GM19099 (cell line): ENCODE measurements around the gene TRIP11.

ENCODE experiments used
- POLR2A ChIP-seq: IDR thresholded peaks from 3 replicates; pipeline ENCODE4 v1.6.1; 2011; ENCODE audit warnings: low read depth; ENCODE audit not compliant: insufficient read length; ENCODE audit errors: extremely low read depth

The TRIP11 gene

GRCh38 chr14:92021523-92021922 is 18.3 kb downstream of the TRIP11 start:
- TF ChIP-seq POLR2A: no peak

- no peak for TF ChIP-seq POLR2A
Observed at GRCh38 chr14:92014040-92014439, 25.8 kb downstream of the TRIP11 start.

- TF ChIP-seq POLR2A: no peak
Observed at GRCh38 chr14:92012121-92012748, 27.6 kb downstream of the TRIP11 start.

GRCh38 chr14:92010644-92011043 is 29.2 kb downstream of the TRIP11 start:
- TF ChIP-seq POLR2A: no peak

- TF ChIP-seq POLR2A: no peak
Observed at GRCh38 chr14:92009604-92010003, 30.3 kb downstream of the TRIP11 start.

- no peak for TF ChIP-seq POLR2A
Observed at GRCh38 chr14:92005019-92005418, 34.8 kb downstream of the TRIP11 start.

GRCh38 chr14:92004062-92004461 is 35.8 kb downstream of the TRIP11 start:
- TF ChIP-seq POLR2A: no peak

GRCh38 chr14:91998667-91999570 is 40.9 kb downstream of the TRIP11 start:
- TF ChIP-seq POLR2A: no peak

- no peak for TF ChIP-seq POLR2A
Observed at GRCh38 chr14:91997492-91997891, 42.4 kb downstream of the TRIP11 start.

GRCh38 chr14:91996948-91997371 is 42.9 kb downstream of the TRIP11 start:
- TF ChIP-seq POLR2A: no peak

- no peak for TF ChIP-seq POLR2A
Observed at GRCh38 chr14:91987192-91987591, 52.7 kb downstream of the TRIP11 start.

- TF ChIP-seq POLR2A: no peak
Observed at GRCh38 chr14:91985521-91986255, 54.2 kb downstream of the TRIP11 start.

GRCh38 chr14:91985008-91985407 is 54.9 kb downstream of the TRIP11 start:
- TF ChIP-seq POLR2A: no peak

- no peak for TF ChIP-seq POLR2A
Observed at GRCh38 chr14:91983588-91983987, 56.3 kb downstream of the TRIP11 start.

GRCh38 chr14:91980157-91980556 is 59.7 kb downstream of the TRIP11 start:
- no peak for TF ChIP-seq POLR2A

GRCh38 chr14:91977884-91978283 is 62.0 kb downstream of the TRIP11 start:
- no peak for TF ChIP-seq POLR2A

- no peak for TF ChIP-seq POLR2A
Observed at GRCh38 chr14:91975763-91976162, 64.1 kb downstream of the TRIP11 start.
